ENCODE measurements around the gene SYMPK.

Gene SYMPK

GRCh38 chr19:45881082-45881908 lies 18.3 kb upstream of the SYMPK start:
- H3K36me3 ChIP-seq = peaks cover 3% of the 10 kb centered on the region
- no peak overlapping the region for H3K27ac ChIP-seq
- peaks cover 21 to 35% of the 10 kb centered on the region in 2 experiments for H3K4me1 ChIP-seq (ENCODE audit: control insufficient read depth in 1 of 2, insufficient read depth in 1 of 2, low read depth in 1 of 2, low read length in 1 of 2)
- H3K9me3 ChIP-seq = no peaks in the 10 kb centered on the region
- peaks cover 66% of the 10 kb centered on the region for H3K27me3 ChIP-seq
- H3K4me3 ChIP-seq (ENCODE audit: low read depth in 1 of 2, low read length in 1 of 2) = no peak overlapping the region
- no peak for TF ChIP-seq CTCF (IDR thresholded peaks at IDR 0.05)

- Histone ChIP-seq H3K9me3 (no peaks in the 10 kb centered on the region), H3K4me3 (ENCODE audit: low read depth in 1 of 2, low read length in 1 of 2) (no peak overlapping the region), H3K36me3 (peaks cover 3% of the 10 kb centered on the region), H3K27ac (no peak overlapping the region), H3K4me1 (ENCODE audit: control insufficient read depth in 1 of 2, insufficient read depth in 1 of 2, low read depth in 1 of 2, low read length in 1 of 2) (peaks cover 15 to 24% of the 10 kb centered on the region in 2 experiments), H3K27me3 (peaks cover 80% of the 10 kb centered on the region)
- no peak for TF ChIP-seq CTCF (IDR thresholded peaks at IDR 0.05)
Observed at GRCh38 chr19:45879971-45880370, 17.0 kb upstream of the SYMPK start.

DNA sequence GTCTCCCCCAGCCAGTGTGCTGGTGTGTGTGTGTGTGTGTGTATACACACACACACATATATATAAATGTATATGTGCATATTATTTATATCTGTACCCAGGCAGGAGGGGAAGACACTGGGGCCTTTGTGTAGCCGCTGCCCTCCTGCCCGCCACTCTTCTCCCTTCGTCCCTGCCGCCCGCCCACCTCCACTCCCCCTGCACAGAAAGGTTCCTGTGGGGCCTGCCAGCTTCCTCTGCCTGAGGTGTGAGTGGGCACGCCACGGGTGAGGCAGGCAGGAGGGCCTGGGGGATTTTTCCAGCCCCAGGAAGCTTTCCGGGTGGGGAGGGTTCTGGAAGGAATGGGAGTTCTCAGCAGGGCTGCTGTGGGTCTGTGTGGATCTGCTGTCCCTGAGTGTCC lies 16.1 kb upstream of the SYMPK start:
- Histone ChIP-seq H3K27ac (no peak overlapping the region), H3K4me1 (ENCODE audit: control insufficient read depth in 1 of 2, insufficient read depth in 1 of 2, low read depth in 1 of 2, low read length in 1 of 2) (peaks cover 12 to 15% of the 10 kb centered on the region in 2 experiments), H3K27me3 (peaks cover 89% of the 10 kb centered on the region)

GRCh38 chr19:45878043-45878794 lies 15.3 kb upstream of the SYMPK start:
- Histone ChIP-seq H3K36me3 (no peaks in the 10 kb centered on the region), H3K27ac (no peak overlapping the region), H3K4me1 (ENCODE audit: control insufficient read depth in 1 of 2, insufficient read depth in 1 of 2, low read depth in 1 of 2, low read length in 1 of 2) (peaks cover 7% of the 10 kb centered on the region in 2 experiments), H3K4me3 (ENCODE audit: low read depth in 1 of 2, low read length in 1 of 2) (no peak overlapping the region), H3K9me3 (no peaks in the 10 kb centered on the region), H3K27me3 (peaks cover 95% of the 10 kb centered on the region)
- no peak for TF ChIP-seq CTCF (IDR thresholded peaks at IDR 0.05)

More for the DNA sequence above, 16.1 kb upstream of the SYMPK start:
- no peak for TF ChIP-seq CTCF (IDR thresholded peaks at IDR 0.05)
- Histone ChIP-seq H3K9me3 (no peaks in the 10 kb centered on the region), H3K36me3 (peaks cover under 1% of the 10 kb centered on the region), H3K4me3 (ENCODE audit: low read depth in 1 of 2, low read length in 1 of 2) (no peak overlapping the region)

- no peaks in the 10 kb centered on the region for H3K9me3 ChIP-seq
- no peak overlapping the region for H3K4me3 ChIP-seq (ENCODE audit: low read depth in 1 of 2, low read length in 1 of 2)
- no peak overlapping the region for H3K27ac ChIP-seq
- no peaks in the 10 kb centered on the region for H3K4me1 ChIP-seq (ENCODE audit: control insufficient read depth in 1 of 2, insufficient read depth in 1 of 2, low read depth in 1 of 2, low read length in 1 of 2)
- no peak for TF ChIP-seq CTCF (IDR thresholded peaks at IDR 0.05)
- H3K36me3 ChIP-seq = no peaks in the 10 kb centered on the region
- peaks cover 93% of the 10 kb centered on the region for H3K27me3 ChIP-seq
Observed at GRCh38 chr19:45876411-45877197, 13.7 kb upstream of the SYMPK start.

Measured in neutrophil (primary cell).